Measurements from ENCODE around the gene IL4R. TPM values are rescaled to one million over a fixed set of nuclear protein-coding genes. Genes with fewer than 3 reads are reported as not detected.
A peak's percentile ranks its signal among the peaks of the same experiment; 100 is the strongest.

The IL4R gene
- total RNA-seq, 1 donor from 2014 or later, result 143 TPM

- Histone ChIP-seq H3K4me1 (peaks cover 26% of the 10 kb centered on the region), H3K27me3 (ENCODE audit: low read depth) (no peaks in the 10 kb centered on the region), H3K4me3 (no peak overlapping the region), H3K9me3 (no peaks in the 10 kb centered on the region), H3K27ac (no peak overlapping the region), H3K36me3 (peaks cover 76% of the 10 kb centered on the region)
- no peak for TF ChIP-seq CTCF (IDR thresholded peaks at IDR 0.05)
- ATAC-seq (no peak), DNase-seq (no peak)
- intact Hi-C loops (cut with DNase I), result no loop called here
Measured at GRCh38 chr16:27361987-27362386, 48.2 kb downstream of the IL4R start.

- ATAC-seq, result no peak
- no peak for DNase-seq
- intact Hi-C loops (cut with DNase I), result no loop called here
- Histone ChIP-seq H3K9me3 (no peaks in the 10 kb centered on the region), H3K27me3 (ENCODE audit: low read depth) (no peaks in the 10 kb centered on the region), H3K4me3 (no peak overlapping the region), H3K27ac (peak overlapping the region; percentile 18), H3K36me3 (peaks cover 69% of the 10 kb centered on the region), H3K4me1 (peaks cover 33% of the 10 kb centered on the region)
- no peak for TF ChIP-seq CTCF (IDR thresholded peaks at IDR 0.05)
Measured at GRCh38 chr16:27362570-27363245, 48.9 kb downstream of the IL4R start.

GRCh38 chr16:27363246-27363632 lies 49.5 kb downstream of the IL4R start:
- peaks cover 64% of the 10 kb centered on the region for H3K36me3 ChIP-seq
- no peak for DNase-seq
- no peaks in the 10 kb centered on the region for H3K27me3 ChIP-seq (ENCODE audit: low read depth)
- peaks cover 37% of the 10 kb centered on the region for H3K4me1 ChIP-seq
- no peak for ATAC-seq
- no peak overlapping the region for H3K4me3 ChIP-seq
- no peak for TF ChIP-seq CTCF (IDR thresholded peaks at IDR 0.05)
- no peak overlapping the region for H3K27ac ChIP-seq
- no peaks in the 10 kb centered on the region for H3K9me3 ChIP-seq
- intact Hi-C loops (cut with DNase I), result no loop called here

GRCh38 chr16:27363797-27364196 lies 50.0 kb downstream of the IL4R start:
- ATAC-seq, result peak; percentile 8 to 22
- H3K4me1 ChIP-seq, result peaks cover 33% of the 10 kb centered on the region
- no peak overlapping the region for H3K4me3 ChIP-seq
- DNase-seq, result peak; percentile 70
- H3K9me3 ChIP-seq, result no peaks in the 10 kb centered on the region
- intact Hi-C loops (cut with DNase I), result no loop called here
- TF ChIP-seq CTCF (IDR thresholded peaks at IDR 0.05), result no peak
- peaks cover 58% of the 10 kb centered on the region for H3K36me3 ChIP-seq
- no peaks in the 10 kb centered on the region for H3K27me3 ChIP-seq (ENCODE audit: low read depth)
- no peak overlapping the region for H3K27ac ChIP-seq

- intact Hi-C loops (cut with DNase I), result loop anchor here (5.0 kb wide), 1 partner anchor 132 kb away; no protein-coding TSS in a partner anchor
- no peak overlapping the region for H3K4me3 ChIP-seq
- TF ChIP-seq CTCF (IDR thresholded peaks at IDR 0.05), result no peak
- ATAC-seq, result peak; percentile 54 to 71
- peak overlapping the region; percentile 18 for H3K27ac ChIP-seq
- H3K27me3 ChIP-seq (ENCODE audit: low read depth), result no peaks in the 10 kb centered on the region
- DNase-seq, result no peak
- peaks cover 31% of the 10 kb centered on the region for H3K4me1 ChIP-seq
- peaks cover 50% of the 10 kb centered on the region for H3K36me3 ChIP-seq
- H3K9me3 ChIP-seq, result no peaks in the 10 kb centered on the region
Measured at GRCh38 chr16:27364493-27365141, 50.8 kb downstream of the IL4R start.

Data from lower lobe of right lung (tissue), 2 donors.